Suprapubic skin (tissue), 4 donors: ENCODE data around the gene HJURP.

Experiments used
- CTCF ChIP-seq, 2 donors: fragments of 200-600 bp in 1 of 2; fragments of 450-650 bp in 1 of 2; sonication (generic) in 1 of 2; IDR thresholded peaks; one replicate each; pipeline ENCODE4 v1.5.1; 2016 to 2019; ENCODE audit warnings: antibody characterized with exemption in 2 of 2, mild to moderate bottlenecking in 1 of 2, moderate library complexity in 1 of 2
- EP300 ChIP-seq: sonication (generic); formaldehyde crosslinking; IDR thresholded peaks from one replicate; pipeline ENCODE4 v1.6.1; 2017; ENCODE audit warnings: antibody characterized with exemption
- POLR2A ChIP-seq, 2 donors: fragments of 450-650 bp; IDR thresholded peaks; one replicate each; pipeline ENCODE4 v1.6.1; 2017; ENCODE audit warnings: antibody characterized with exemption in 2 of 2, mild to moderate bottlenecking in 2 of 2, moderate library complexity in 2 of 2
- POLR2AphosphoS5 ChIP-seq, 3 donors: sonication (generic); formaldehyde crosslinking; IDR thresholded peaks; one replicate each; pipeline ENCODE4 v1.6.1; 2017; ENCODE audit warnings: antibody characterized with exemption in 3 of 3

DNA sequence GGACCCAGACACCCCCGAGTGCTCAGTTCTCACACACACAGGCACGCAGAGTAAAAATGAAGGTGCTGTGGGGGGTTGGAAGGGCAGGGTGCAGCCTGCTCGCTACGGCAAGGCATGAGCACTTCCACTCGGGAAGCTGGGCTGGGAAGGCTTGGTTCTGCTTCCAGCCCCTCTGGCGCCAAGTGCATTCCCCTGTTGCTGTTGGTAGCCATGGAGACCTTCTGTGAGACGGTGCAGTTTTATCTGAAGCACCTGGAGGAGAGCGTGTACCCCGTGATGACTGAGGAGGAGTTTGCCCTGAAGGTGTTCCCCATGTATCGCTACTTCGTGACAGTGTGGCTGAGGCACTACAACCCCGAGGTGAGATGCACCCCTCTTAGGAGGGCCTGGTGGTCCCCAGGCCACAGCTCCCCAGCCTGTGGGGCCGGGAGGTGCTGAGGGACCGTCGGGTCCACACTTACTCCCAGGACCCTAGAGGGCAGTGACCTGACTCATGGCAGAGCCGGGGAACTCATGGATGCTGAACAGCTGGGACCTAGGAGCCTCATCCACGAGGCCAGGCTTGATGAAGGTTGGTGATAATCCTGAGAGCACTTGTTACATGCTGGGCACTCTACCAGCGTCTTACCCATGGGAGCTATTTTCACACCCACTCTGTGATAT is 60.7 kb downstream of the HJURP start:
- no peak for TF ChIP-seq CTCF (IDR thresholded peaks at IDR 0.05)
- no peak for TF ChIP-seq POLR2A (IDR thresholded peaks at IDR 0.05)
- TF ChIP-seq POLR2AphosphoS5 (IDR thresholded peaks at IDR 0.05) = no peak
- TF ChIP-seq EP300 = no peak
